ENCODE results near the gene TMEM258. TPM values are rescaled to one million over a fixed set of nuclear protein-coding genes. Genes with fewer than 3 reads are reported as not detected.

The TMEM258 gene
- total RNA-seq, 2 experiments from 2014 or later = 191 to 192 TPM

GRCh38 chr11:61793083-61793828 is 857 bp upstream of the TMEM258 start:
- intact Hi-C loops (cut with micrococcal nuclease) = loop anchor here (2.0 to 5.0 kb wide), 2 partner anchors 22 to 34 kb away; partner anchors contain the start of gene FADS2
- H3K36me3 Mint-ChIP-seq = peaks cover 56% of the 10 kb centered on the region

DNA sequence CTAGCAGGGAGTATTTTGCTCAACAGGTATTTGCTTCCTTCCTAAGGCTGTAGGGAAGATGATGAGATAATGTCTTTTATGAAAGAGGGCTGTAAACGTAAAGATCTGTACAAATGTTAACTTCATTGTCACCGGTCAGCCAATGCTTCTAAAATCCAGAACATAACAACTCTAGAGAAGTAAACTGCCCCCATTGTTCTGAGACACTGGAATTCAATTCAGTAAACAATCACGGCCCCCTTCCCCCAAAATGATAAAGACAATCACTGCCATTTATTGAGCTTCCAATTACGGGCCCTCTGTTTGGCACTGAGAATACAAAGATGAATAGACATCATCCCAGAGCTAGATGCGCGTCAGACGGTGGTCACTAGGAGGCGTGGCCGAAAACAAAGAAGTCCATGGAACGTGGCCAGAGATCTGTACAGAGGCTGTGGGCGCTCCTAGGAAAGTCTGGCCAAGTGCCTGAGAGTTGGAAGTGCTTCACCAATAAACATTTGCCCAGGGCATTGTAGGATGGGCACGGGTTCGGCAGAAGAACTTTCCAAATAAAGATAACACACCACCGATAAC is 576 bp downstream of the TMEM258 start:
- intact Hi-C loops (cut with micrococcal nuclease) = loop anchor here (1.0 to 5.0 kb wide), 3 partner anchors 23 to 331 kb away; partner anchors contain the start of gene FADS2
- H3K36me3 Mint-ChIP-seq = peaks cover 54% of the 10 kb centered on the region
- no peaks in the 10 kb centered on the region for H3K9me3 Mint-ChIP-seq
- peak overlapping the region; percentile 88 for H3K4me3 Mint-ChIP-seq
- H3K27me3 Mint-ChIP-seq = no peaks in the 10 kb centered on the region
- peak; percentile 74 for DNase-seq
- CTCF ChIA-PET = interaction anchor here (0.6 to 3.0 kb wide), 7 partner anchors 16 to 1787 kb away, joined by 3 to 14 read pairs (median 5); partner anchors contain the start of gene FADS1
- H3K27ac Mint-ChIP-seq = peak overlapping the region; percentile 99
- POLR2A ChIA-PET = interaction anchor here (0.8 to 4.3 kb wide), 7 partner anchors 10 to 176 kb away, joined by 3 to 26 read pairs (median 8); partner anchors contain the start of genes FADS1, FADS2 and FTH1
- peaks cover 42% of the 10 kb centered on the region for H3K4me1 Mint-ChIP-seq (ENCODE audit: low read depth)

More at GRCh38 chr11:61793083-61793828, 857 bp upstream of the TMEM258 start:
- peak; percentile 20 for DNase-seq
- no peaks in the 10 kb centered on the region for H3K9me3 Mint-ChIP-seq
- H3K27me3 Mint-ChIP-seq = no peaks in the 10 kb centered on the region
- H3K4me1 Mint-ChIP-seq (ENCODE audit: low read depth) = peaks cover 47% of the 10 kb centered on the region
- ChIA-PET POLR2A (interaction anchor here (0.8 to 4.3 kb wide), 7 partner anchors 9 to 175 kb away, joined by 3 to 26 read pairs (median 8); partner anchors contain the start of genes FADS2 and FTH1), CTCF (interaction anchor here (0.6 to 3.0 kb wide), 11 partner anchors 13 to 545 kb away, joined by 3 to 14 read pairs (median 3); partner anchors contain the start of gene FADS1)
- H3K27ac Mint-ChIP-seq = peak overlapping the region; percentile 99
- H3K4me3 Mint-ChIP-seq = peak overlapping the region; percentile 88

GRCh38 chr11:61787928-61788491 is 4.4 kb downstream of the TMEM258 start:
- Mint-ChIP-seq H3K27me3 (no peaks in the 10 kb centered on the region), H3K4me3 (no peak overlapping the region), H3K27ac (no peak overlapping the region), H3K9me3 (no peaks in the 10 kb centered on the region), H3K4me1 (ENCODE audit: low read depth) (peaks cover 21% of the 10 kb centered on the region), H3K36me3 (peaks cover 41% of the 10 kb centered on the region)
- intact Hi-C loops (cut with micrococcal nuclease) = no loop called here
- ChIA-PET POLR2A (interaction anchor here (0.6 to 1.8 kb wide), 3 partner anchors 8 to 354 kb away, joined by 3 to 4 read pairs (median 3); no protein-coding TSS in a partner anchor), CTCF (interaction anchor here (1.1 to 2.5 kb wide), 6 partner anchors 9 to 55 kb away, joined by 3 to 14 read pairs (median 4); no protein-coding TSS in a partner anchor)
- DNase-seq = peak; percentile 23

DNA sequence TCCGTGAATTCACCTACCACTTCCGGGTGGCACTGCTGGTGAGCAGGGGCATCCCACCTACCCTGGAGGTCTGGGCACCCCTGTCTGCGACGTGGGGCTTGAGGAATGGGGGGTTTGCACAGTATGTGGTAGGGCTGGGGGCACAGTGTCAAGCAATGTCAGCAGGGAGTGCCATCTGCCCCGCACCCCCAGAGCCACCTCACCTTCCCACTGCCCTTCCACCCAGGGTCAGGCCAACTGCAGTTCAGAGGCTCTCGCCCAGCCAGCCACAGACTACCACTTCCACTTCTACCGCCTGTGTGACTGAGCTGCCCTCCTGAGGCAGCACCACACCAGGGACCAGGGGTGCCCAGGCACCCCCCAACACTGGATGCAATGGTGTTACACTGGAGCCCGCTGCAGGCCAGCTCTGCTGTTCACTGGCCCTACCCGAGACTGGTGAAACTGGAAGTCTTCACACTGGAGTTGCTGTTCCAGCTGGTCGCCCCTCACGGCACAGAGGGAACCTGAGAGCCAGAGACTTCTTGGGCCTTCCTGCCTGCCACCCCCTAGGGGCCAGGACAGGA is 6.5 kb downstream of the TMEM258 start:
- no peak overlapping the region for H3K27ac Mint-ChIP-seq
- CTCF ChIA-PET = interaction anchor here (2.1 kb wide), 1 partner anchor 11 kb away, joined by 6 read pairs; no protein-coding TSS in a partner anchor
- intact Hi-C loops (cut with micrococcal nuclease) = no loop called here
- peaks cover 14% of the 10 kb centered on the region for H3K4me1 Mint-ChIP-seq (ENCODE audit: low read depth)
- no peaks in the 10 kb centered on the region for H3K9me3 Mint-ChIP-seq
- DNase-seq = no peak
- H3K36me3 Mint-ChIP-seq = peaks cover 36% of the 10 kb centered on the region
- POLR2A ChIA-PET = no interaction called here
- no peaks in the 10 kb centered on the region for H3K27me3 Mint-ChIP-seq
- no peak overlapping the region for H3K4me3 Mint-ChIP-seq

- Mint-ChIP-seq H3K27ac (no peak overlapping the region), H3K27me3 (no peaks in the 10 kb centered on the region), H3K9me3 (no peaks in the 10 kb centered on the region), H3K36me3 (peaks cover 26% of the 10 kb centered on the region), H3K4me1 (ENCODE audit: low read depth) (peaks cover 4% of the 10 kb centered on the region), H3K4me3 (no peak overlapping the region)
- ChIA-PET CTCF (no interaction called here), POLR2A (no interaction called here)
- intact Hi-C loops (cut with micrococcal nuclease) = no loop called here
- no peak for DNase-seq
These were observed 7.9 kb downstream of the TMEM258 start for GRCh38 chr11:61784506-61784805.

- POLR2A ChIA-PET = interaction anchor here (0.6 kb wide), 1 partner anchor 643 kb away, joined by 3 read pairs; no protein-coding TSS in a partner anchor
- Mint-ChIP-seq H3K4me3 (no peak overlapping the region), H3K9me3 (no peaks in the 10 kb centered on the region), H3K4me1 (ENCODE audit: low read depth) (peaks cover 3% of the 10 kb centered on the region), H3K36me3 (peaks cover 22% of the 10 kb centered on the region), H3K27me3 (no peaks in the 10 kb centered on the region), H3K27ac (no peak overlapping the region)
- intact Hi-C loops (cut with micrococcal nuclease) = no loop called here
- CTCF ChIA-PET = no interaction called here
- no peak for DNase-seq
These were observed 8.5 kb downstream of the TMEM258 start for GRCh38 chr11:61783717-61784505.

- intact Hi-C loops (cut with micrococcal nuclease) = no loop called here
- Mint-ChIP-seq H3K4me3 (no peak overlapping the region), H3K27ac (no peak overlapping the region), H3K9me3 (no peaks in the 10 kb centered on the region), H3K27me3 (no peaks in the 10 kb centered on the region), H3K4me1 (ENCODE audit: low read depth) (peaks cover 3% of the 10 kb centered on the region), H3K36me3 (peaks cover 16% of the 10 kb centered on the region)
- ChIA-PET CTCF (interaction anchor here (0.8 kb wide), 1 partner anchor 117 kb away, joined by 3 read pairs; no protein-coding TSS in a partner anchor), POLR2A (interaction anchor here (0.9 kb wide), 1 partner anchor 10 kb away, joined by 4 read pairs; the partner anchor contains the start of genes FEN1 and TMEM258)
- DNase-seq = no peak
These were observed 9.6 kb downstream of the TMEM258 start for GRCh38 chr11:61782841-61783240.

GRCh38 chr11:61782299-61782698 is 10.1 kb downstream of the TMEM258 start:
- Mint-ChIP-seq H3K9me3 (no peaks in the 10 kb centered on the region), H3K4me1 (ENCODE audit: low read depth) (peaks cover 3% of the 10 kb centered on the region)

DNA sequence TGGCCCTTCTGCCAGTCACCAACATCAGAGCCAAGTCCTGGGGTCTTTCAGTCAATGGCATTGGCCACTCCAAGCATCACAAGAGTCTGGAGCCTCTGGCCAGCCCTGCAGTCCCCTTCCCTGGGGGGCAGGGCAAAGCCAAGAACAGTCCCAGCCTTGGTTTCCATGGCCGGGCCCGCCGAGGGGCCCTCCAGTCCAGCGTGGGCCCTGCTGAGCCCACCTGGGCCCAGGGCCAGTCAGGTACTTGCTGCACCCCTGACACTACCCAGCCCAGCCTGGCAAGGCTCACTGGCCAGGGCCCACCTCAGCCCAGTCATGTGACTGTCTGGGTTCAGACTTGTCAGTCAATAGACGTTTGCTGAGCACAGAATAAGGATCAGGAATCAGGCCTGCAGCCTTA is 10.8 kb downstream of the TMEM258 start:
- no peak overlapping the region for H3K27ac Mint-ChIP-seq

More at GRCh38 chr11:61782299-61782698, 10.1 kb downstream of the TMEM258 start:
- Mint-ChIP-seq H3K27me3 (no peaks in the 10 kb centered on the region), H3K4me3 (no peak overlapping the region), H3K36me3 (peaks cover 13% of the 10 kb centered on the region), H3K27ac (no peak overlapping the region)
- ChIA-PET POLR2A (interaction anchor here (0.9 kb wide), 1 partner anchor 11 kb away, joined by 4 read pairs; the partner anchor contains the start of genes FEN1 and TMEM258), CTCF (interaction anchor here (0.8 kb wide), 1 partner anchor 117 kb away, joined by 3 read pairs; no protein-coding TSS in a partner anchor)
- DNase-seq = no peak
- intact Hi-C loops (cut with micrococcal nuclease) = no loop called here

GRCh38 chr11:61780581-61781162 is 11.7 kb downstream of the TMEM258 start:
- ChIA-PET CTCF (interaction anchor here (0.8 to 1.5 kb wide), 3 partner anchors 16 to 47 kb away, joined by 3 to 4 read pairs (median 3); no protein-coding TSS in a partner anchor), POLR2A (interaction anchor here (1.2 kb wide), 1 partner anchor 12 kb away, joined by 3 read pairs; the partner anchor contains the start of genes FEN1 and TMEM258)
- no peak for DNase-seq
- intact Hi-C loops (cut with micrococcal nuclease) = no loop called here
- Mint-ChIP-seq H3K4me3 (no peak overlapping the region), H3K4me1 (ENCODE audit: low read depth) (peaks cover 5% of the 10 kb centered on the region), H3K9me3 (no peaks in the 10 kb centered on the region), H3K27me3 (peaks cover 2% of the 10 kb centered on the region), H3K36me3 (peaks cover 9% of the 10 kb centered on the region), H3K27ac (no peak overlapping the region)

More for the DNA sequence above, 10.8 kb downstream of the TMEM258 start:
- POLR2A ChIA-PET = no interaction called here
- intact Hi-C loops (cut with micrococcal nuclease) = no loop called here
- H3K27me3 Mint-ChIP-seq = peaks cover under 1% of the 10 kb centered on the region
- H3K9me3 Mint-ChIP-seq = no peaks in the 10 kb centered on the region
- peaks cover 12% of the 10 kb centered on the region for H3K36me3 Mint-ChIP-seq
- DNase-seq = no peak
- H3K4me1 Mint-ChIP-seq (ENCODE audit: low read depth) = peaks cover 4% of the 10 kb centered on the region
- no peak overlapping the region for H3K4me3 Mint-ChIP-seq
- CTCF ChIA-PET = interaction anchor here (1.3 kb wide), 1 partner anchor 15 kb away, joined by 3 read pairs; no protein-coding TSS in a partner anchor
